GM19035 (cell line): ENCODE measurements around the gene GRB7.
"Not testable (repeated sequence)": the region's sequence is repeated elsewhere in the genome, so short reads cannot be mapped to it uniquely, and the experiment has no call there.

ENCODE experiments used
- ATAC-seq: cut with Tn5 transposase; IDR thresholded peaks from one replicate; pipeline ENCODE4 v1.9.1; 2021; ENCODE audit not compliant: unreplicated experiment

Gene GRB7

DNA sequence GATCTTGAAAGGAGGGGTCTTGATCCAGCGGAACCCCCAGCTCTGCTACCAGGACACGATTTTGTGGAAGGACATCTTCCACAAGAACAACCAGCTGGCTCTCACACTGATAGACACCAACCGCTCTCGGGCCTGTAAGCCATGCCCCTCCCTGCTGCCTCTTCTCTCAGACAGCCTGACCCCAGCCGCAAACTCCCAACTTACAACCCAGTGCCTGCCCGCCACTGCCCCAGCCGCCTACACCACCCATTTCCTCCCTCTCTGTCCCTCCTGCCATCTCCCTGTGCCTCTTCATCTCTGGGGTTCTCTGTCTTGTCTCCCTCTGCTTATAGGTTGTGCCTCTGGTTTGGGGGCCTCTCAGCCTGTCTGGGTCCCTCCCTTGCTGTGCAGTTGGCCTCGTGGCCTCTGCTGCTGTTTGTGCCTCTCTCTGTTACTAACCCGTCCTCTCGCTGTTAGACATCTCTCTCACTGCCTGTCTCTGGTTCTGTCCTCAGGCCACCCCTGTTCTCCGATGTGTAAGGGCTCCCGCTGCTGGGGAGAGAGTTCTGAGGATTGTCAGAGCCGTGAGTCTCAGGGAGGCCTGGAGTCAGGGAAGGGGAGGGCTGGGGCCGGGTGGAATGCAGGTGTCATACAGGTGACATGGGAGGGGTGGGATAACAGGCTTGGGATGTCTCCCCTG, 28.3 kb upstream of the GRB7 start:
- ATAC-seq: no peak

DNA sequence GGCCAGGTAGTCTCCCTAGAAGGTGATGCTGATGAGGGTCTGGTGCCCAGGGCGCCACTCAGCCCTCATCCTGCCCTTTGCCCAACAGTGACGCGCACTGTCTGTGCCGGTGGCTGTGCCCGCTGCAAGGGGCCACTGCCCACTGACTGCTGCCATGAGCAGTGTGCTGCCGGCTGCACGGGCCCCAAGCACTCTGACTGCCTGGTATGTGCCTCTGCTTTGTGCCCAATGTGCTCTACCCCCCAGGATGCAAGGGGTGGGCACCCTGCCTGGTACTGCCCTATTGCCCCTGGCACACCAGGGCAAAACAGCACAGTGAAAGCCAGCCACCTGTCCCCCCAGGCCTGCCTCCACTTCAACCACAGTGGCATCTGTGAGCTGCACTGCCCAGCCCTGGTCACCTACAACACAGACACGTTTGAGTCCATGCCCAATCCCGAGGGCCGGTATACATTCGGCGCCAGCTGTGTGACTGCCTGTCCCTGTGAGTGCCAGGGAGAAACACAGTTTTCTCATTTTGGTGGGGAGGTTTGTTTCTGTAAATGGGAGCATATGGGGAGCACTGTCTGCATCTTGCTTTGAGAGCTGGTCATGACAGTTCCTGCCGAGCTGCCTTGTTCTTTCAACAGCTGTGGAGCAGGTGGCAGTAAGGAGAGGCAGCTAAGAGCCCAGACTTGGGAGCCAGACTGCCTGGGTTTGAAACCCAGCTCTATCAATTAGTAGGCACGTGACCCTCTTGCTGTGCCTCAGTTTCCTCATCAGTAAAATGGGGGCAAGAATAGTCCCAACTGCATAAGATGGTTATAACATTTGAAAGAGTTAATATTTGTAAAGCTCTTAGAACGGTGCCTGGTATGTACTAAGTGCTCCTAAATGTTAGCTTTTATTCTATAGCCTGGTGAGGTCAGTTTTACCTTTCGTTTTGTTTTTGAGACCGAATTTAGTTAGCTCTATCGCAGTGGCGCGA, 27.5 kb upstream of the GRB7 start:
- no peak for ATAC-seq

DNA sequence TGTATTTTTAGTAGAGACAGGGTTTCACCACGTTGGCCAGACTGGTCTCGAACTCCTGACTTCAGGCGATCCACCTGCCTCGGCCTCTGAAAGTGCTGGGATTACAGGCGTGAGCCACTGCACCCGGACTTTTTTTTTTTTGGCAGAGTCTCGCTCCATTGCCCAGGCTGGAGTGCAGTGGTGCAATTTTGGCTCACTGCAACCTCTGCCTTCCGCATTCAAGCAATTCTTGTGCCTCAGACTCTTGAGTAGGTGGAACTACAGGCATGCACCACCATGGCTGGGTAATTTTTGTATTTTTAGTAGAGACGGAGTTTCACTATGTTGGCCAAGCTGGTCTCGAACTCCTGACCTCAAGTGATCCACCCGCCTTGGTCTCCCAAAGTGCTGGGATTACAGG, 26.7 kb upstream of the GRB7 start:
- ATAC-seq: not testable (repeated sequence)

DNA sequence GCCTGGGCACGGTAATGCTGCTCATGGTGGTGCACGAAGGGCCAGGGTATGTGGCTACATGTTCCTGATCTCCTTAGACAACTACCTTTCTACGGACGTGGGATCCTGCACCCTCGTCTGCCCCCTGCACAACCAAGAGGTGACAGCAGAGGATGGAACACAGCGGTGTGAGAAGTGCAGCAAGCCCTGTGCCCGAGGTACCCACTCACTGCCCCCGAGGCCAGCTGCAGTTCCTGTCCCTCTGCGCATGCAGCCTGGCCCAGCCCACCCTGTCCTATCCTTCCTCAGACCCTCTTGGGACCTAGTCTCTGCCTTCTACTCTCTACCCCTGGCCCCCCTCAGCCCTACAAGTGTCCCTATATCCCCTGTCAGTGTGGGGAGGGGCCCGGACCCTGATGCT, 25.9 kb upstream of the GRB7 start:
- no peak for ATAC-seq

DNA sequence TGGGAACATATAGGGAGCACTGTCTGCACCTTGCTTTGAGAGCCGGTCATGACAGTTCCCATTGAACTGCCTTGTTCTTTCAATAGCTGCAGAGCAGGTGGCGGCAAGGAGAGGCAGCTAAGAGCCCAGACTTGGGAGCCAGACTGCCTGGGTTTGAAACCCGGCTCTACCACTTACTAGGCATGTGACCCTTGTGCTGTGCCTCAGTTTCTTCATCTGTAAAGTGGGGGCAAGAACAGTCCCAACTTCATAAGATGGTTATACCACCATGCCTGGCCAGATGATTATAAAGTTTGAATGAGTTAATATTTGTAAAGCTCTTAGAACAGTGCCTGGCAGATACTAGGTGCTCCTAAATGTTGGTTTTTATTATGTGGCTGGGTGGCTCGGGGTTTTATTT, 23.5 kb upstream of the GRB7 start:
- no peak for ATAC-seq

DNA sequence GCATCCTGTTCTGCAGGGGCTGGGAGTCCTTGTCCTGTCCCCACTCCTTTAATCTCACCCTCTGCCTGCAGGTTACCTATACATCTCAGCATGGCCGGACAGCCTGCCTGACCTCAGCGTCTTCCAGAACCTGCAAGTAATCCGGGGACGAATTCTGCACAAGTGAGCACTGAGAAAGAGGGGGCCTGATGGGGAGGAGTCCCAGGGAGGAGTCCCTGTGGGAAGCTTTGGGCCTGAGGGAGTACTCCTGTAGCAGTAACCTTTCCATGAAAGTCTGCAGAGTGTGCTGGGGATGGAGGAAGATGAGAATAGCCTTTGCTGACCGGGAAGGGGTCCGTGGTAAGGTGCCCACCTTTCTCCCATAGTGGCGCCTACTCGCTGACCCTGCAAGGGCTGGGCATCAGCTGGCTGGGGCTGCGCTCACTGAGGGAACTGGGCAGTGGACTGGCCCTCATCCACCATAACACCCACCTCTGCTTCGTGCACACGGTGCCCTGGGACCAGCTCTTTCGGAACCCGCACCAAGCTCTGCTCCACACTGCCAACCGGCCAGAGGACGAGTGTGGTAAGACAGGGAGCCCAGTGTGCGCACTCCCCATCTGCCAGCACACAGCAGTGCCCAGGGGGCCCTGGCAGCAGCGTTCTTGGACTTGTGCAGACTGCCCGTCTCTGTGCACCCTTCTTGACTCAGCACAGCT, 22.2 kb upstream of the GRB7 start:
- no peak for ATAC-seq

DNA sequence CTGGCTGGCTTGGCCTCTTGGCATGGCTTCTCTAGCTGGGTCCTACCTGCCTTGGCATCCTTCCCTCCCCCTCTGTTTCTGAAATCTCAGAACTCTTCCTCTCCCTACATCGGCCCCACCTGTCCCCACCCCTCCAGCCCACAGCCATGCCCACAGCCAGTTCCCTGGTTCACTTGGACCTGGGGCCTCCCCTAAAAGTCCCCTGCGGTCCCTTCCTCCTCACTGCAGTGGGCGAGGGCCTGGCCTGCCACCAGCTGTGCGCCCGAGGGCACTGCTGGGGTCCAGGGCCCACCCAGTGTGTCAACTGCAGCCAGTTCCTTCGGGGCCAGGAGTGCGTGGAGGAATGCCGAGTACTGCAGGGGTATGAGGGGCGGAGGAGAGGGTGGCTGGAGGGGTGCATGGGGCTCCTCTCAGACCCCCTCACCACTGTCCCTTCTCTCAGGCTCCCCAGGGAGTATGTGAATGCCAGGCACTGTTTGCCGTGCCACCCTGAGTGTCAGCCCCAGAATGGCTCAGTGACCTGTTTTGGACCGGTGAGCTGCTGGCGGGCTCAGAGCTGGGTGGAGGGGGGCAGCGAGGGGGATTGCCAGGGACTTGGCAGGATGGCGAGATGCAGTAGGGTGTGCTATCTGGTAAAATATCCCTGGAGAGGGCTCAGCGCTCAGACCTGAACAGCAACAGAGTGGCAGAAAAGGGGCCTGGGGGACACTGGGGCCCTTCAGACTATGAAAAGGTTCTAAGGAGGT, 21.5 kb upstream of the GRB7 start:
- no peak for ATAC-seq

DNA sequence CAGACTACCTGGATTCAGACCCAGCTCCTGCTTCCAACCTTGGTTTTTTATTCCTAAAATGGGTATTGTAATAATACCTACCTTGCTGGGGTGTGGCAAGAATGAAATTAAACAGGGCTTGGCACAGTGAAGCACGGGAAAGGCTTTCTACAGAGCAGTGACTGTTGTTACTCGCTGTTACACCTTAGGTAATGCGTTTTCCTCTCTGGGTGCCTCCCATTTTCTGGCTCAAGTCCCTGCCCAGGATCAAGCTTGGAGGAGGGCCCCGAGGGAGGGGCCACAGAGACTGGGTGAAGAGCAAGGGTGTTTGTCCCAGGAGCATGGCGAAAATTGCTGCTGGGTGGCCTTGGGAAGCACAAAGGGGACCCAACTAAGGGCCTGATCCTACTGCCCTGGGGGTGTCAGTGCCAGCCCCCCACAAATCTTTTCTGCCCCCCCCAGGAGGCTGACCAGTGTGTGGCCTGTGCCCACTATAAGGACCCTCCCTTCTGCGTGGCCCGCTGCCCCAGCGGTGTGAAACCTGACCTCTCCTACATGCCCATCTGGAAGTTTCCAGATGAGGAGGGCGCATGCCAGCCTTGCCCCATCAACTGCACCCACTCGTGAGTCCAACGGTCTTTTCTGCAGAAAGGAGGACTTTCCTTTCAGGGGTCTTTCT, 20.7 kb upstream of the GRB7 start:
- no peak for ATAC-seq

DNA sequence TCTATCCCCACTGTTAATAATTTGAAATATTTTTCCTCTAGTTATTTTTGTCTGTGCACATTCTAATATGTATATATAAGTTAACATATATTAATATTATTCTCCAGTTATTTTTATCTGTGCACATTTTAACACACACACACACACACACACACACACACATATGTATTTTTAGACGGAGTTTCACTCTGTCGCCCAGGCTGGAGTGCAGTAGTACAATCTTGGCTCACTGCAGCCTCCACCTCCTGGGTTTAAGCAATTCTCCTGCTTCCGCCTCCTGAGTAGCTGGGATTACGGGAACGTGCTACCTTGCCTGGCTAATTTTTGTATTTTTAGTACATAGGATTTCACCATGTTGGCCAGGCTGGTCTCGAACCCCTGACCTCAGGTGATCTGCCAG, 20.1 kb upstream of the GRB7 start:
- no peak for ATAC-seq

DNA sequence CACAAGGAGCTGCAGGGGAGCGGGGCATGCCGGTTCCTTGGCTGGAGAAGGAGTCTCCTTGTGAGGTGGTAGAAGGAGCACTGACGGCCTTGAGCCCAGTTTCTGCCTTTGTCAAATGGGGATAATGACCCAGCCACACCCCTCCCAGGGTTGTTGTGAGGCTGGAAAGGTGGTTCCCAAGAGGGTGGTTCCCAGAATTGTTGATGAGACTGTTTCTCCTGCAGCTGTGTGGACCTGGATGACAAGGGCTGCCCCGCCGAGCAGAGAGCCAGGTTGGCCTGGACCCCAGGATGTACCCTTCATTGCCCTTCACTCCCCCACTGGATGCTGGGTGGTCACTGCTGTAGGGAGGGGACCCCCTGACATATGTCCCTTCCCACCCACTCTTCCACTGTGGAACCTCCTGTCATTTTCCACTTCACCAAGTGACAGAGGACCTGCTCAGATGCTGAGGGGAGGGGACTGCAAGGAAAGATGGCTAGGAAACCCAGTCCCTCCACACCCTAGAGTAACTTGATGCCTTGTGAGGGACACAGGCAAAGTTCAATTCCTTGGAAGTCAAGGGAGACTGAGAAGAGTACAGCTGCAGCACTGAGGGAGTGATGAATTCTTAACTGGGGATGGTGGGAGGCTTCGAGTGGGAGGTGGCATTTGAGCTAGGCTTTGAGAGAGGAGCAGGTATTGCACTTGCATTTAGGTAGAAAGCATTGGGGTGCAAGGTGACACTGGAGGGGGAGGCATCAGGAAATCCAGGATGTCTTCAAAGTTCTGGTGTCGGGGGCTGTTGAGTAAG, 18.0 kb upstream of the GRB7 start:
- no peak for ATAC-seq

DNA sequence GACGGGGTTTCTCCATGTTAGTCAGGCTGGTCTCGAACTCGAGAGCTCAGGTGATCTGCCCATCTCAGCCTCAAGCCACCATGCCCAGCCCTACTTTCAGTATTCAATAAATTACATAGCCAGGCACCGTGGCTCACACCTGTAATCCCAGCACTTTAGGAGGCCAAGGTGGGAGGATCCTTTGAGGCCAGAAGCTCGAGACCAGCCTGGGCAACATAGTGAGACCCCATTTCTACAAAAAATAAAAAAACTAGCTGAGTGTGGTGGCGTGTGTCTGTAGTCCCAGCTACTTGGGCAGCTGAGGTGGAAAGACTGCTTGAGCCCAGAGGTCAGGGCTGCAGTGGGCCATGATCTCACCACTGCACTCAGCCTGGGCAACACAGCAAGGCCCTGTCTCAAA, 15.6 kb upstream of the GRB7 start:
- ATAC-seq: no peak

DNA sequence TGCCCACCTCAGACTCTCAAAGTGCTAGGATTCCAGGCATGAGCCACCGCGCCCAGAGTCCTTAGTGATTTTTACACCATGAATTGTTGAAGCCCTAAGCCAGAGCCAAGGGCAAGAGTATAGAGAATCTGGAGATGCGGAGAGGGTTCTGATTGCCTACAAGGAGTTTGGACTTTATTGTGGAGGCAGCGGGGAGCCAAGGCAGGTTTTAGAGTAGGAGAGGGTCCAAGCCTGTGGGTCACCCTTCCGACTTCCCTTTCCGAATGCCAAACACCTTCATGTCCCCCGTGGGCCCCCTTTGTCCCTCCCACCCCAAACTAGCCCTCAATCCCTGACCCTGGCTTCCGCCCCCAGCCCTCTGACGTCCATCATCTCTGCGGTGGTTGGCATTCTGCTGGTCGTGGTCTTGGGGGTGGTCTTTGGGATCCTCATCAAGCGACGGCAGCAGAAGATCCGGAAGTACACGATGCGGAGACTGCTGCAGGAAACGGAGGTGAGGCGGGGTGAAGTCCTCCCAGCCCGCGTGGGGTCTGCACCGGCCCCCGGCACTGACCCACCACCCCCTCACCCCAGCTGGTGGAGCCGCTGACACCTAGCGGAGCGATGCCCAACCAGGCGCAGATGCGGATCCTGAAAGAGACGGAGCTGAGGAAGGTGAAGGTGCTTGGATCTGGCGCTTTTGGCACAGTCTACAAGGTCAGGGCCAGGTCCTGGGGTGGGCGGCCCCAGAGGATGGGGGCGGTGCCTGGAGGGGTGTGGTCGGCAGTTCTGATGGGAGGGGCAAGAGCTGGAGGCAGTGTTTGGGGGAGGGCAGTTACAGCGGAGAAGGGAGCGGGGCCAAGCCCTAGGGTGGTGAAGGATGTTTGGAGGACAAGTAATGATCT, 14.5 kb upstream of the GRB7 start:
- no peak for ATAC-seq

DNA sequence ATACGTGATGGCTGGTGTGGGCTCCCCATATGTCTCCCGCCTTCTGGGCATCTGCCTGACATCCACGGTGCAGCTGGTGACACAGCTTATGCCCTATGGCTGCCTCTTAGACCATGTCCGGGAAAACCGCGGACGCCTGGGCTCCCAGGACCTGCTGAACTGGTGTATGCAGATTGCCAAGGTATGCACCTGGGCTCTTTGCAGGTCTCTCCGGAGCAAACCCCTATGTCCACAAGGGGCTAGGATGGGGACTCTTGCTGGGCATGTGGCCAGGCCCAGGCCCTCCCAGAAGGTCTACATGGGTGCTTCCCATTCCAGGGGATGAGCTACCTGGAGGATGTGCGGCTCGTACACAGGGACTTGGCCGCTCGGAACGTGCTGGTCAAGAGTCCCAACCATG, 13.0 kb upstream of the GRB7 start:
- ATAC-seq: no peak

DNA sequence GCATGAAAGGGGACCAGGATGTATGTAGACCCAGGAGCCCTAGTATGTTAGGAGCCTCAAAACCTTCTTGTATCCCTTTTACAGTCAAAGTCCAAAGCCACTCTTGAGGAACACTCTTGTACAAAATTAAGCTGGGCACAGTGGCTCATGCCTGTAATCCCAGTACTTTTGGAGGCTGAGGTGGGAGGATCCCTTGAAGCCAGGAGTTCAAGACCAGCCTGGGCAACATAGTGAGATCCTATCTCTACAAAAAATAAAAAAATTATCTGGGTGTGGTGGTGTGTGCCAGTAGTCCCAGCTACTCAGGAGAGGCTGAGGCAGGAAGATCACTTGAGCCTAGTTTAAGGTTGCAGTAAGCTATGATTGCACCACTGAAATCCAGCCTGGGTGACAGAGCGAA, 11.8 kb upstream of the GRB7 start:
- ATAC-seq: not testable (repeated sequence)

DNA sequence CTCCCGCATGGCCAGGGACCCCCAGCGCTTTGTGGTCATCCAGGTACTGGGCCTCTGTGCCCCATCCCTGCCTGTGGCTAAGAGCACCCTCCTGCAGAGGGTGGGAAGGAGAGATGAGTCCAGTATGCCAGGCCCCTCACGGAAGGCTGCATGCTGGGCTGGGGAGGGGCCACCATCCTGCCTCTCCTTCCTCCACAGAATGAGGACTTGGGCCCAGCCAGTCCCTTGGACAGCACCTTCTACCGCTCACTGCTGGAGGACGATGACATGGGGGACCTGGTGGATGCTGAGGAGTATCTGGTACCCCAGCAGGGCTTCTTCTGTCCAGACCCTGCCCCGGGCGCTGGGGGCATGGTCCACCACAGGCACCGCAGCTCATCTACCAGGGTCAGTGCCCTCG, 11.1 kb upstream of the GRB7 start:
- ATAC-seq: no peak

DNA sequence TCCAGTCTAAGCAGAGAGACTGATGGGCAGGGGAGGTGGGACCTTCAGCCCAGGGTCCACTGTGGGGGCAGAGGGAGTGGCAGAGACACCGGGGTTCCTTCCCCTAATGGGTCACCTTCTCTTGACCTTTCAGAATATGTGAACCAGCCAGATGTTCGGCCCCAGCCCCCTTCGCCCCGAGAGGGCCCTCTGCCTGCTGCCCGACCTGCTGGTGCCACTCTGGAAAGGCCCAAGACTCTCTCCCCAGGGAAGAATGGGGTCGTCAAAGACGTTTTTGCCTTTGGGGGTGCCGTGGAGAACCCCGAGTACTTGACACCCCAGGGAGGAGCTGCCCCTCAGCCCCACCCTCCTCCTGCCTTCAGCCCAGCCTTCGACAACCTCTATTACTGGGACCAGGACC, 10.2 kb upstream of the GRB7 start:
- no peak for ATAC-seq

DNA sequence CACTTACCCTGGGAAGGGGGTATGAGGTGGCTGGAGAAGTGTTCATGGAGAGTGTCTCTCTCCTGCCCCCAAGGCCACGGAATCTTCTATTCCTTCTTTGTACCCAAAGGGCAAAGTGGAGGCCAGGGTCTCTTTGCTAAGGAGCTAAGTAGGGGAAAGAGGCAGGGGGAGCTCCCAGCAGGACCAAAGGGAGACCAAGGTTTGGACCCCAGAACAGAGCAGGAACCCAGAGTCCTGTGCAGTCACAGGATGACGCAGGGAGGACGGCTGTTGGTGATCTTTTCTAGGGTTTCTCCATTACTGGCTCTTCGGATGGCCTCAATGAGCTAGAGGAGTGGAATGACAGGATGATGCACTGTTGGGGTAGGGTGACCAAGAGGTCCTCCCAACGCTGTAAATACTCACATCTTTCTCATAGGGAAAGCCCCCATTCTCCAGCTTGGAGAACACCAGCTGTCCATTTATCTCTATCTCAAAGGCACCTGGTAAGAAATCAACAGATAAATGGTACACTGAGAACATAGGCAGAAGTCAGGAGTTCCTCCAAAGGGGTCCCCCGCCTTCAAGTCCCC, 8.4 kb upstream of the GRB7 start:
- ATAC-seq: no peak

DNA sequence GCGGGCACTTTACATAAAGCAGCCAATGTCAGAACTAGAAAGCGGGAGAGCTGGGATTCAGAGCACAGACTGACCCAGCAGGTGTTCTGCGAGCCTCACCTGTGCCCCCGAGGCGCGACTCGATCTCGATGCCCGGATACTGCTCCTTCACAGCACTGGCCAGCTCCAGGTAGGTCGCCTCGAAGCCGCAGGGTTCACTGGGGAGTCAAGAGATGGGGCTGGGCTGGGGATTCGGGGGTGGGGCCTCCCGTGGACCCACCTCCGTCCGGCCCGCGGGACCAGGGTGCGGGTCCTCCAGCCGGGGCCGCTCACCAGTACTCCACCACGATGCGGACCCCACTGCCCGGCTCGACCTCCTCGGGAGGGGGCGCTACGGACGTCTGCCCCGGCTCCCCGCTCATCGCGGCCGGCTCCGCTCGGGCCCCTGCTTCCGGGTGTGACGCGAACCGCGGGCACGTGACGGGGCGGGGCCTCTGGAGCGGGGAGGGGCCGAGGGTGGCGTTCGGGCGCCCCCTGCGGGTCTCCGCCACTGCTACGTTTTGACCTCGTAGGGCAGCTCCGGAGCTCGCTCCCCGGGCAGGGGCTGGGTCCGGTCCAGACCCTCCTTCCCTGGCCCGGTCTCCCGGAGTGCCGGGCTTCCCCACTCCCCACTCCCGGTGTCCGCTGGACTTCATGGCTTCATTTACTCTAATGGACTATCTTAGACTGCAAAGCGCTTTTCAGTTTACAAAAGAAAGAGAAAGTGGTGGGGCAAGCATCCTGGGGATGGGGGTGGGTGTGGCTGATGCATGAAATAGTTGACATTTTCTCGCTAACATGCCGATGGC, 7.4 kb upstream of the GRB7 start, which contains the start of gene MIEN1:
Gene MIEN1, minus strand, starts transcription at position 438 of the 827 bp plus-strand sequence. Its CDS starts 37 bp downstream, at position 401.
- peak; percentile 93 for ATAC-seq
